Peyer's patch (tissue), 4 donors: ENCODE measurements around the gene UQCRC1. TPM values are rescaled to one million over a fixed set of nuclear protein-coding genes. Genes with fewer than 3 reads are reported as not detected.

Source experiments
- DNase-seq, 3 donors: peaks; one replicate each; pipeline ENCODE4 v3.0.0-alpha.2; 2017 to 2019
- H3K27ac ChIP-seq, 4 donors: fragments of 200-600 bp; sonication (generic); one replicate each; pipeline ENCODE4 v1.5.1; 2016 to 2019
- H3K27me3 ChIP-seq, 2 donors: fragments of 200-600 bp; sonication (generic); one replicate each; pipeline ENCODE4 v1.5.1; 2019
- H3K36me3 ChIP-seq, 3 donors: fragments of 200-600 bp; sonication (generic); one replicate each; pipeline ENCODE4 v1.5.1; 2016 to 2019
- H3K4me1 ChIP-seq, 4 donors: fragments of 200-600 bp; sonication (generic); one replicate each; pipeline ENCODE4 v1.5.1; 2016 to 2019
- H3K4me3 ChIP-seq, 4 donors: fragments of 200-600 bp; sonication (generic); 1 replicate in 3 of 4; 2 replicates in 1 of 4; pipeline ENCODE4 v1.5.1; 2016 to 2019; ENCODE audit warnings: mild to moderate bottlenecking in 1 of 4
- H3K9me3 ChIP-seq, 4 donors: fragments of 200-600 bp; sonication (generic); one replicate each; pipeline ENCODE4 v1.5.1; 2016 to 2019; ENCODE audit warnings: mild to moderate bottlenecking in 1 of 4
- POLR2A ChIP-seq, 2 donors: fragments of 450-650 bp; IDR thresholded peaks; one replicate each; pipeline ENCODE4 v1.5.1; 2017; ENCODE audit warnings: antibody characterized with exemption in 2 of 2, mild to moderate bottlenecking in 2 of 2, moderate library complexity in 2 of 2
- total RNA-seq, 4 donors: library from RNA; depleted of rRNA; stranded (reverse); fragments of >200 nt; gene quantifications; one replicate each; pipeline ENCODE4 v1.1.0, GENCODE V29; 2016
- TF ChIP-seq, protein P1 (sequence below), 6 experiments: fragments of 450-650 bp in 4 of 6; fragments of 200-600 bp in 2 of 6; sonication (generic) in 1 of 6; IDR thresholded peaks; one replicate each; pipeline ENCODE4 v1.5.1; 2017 to 2019; ENCODE audit warnings: antibody characterized with exemption in 6 of 6, mild to moderate bottlenecking in 3 of 6, moderate library complexity in 1 of 6

Gene UQCRC1
- total RNA-seq, 4 donors from 2014 or later: 313 to 857 (median 761) TPM

- H3K4me1 ChIP-seq: peaks cover 0 to 14% (median 2%) of the 10 kb centered on the region in 4 donors
- no peak overlapping the region for H3K4me3 ChIP-seq
- no peaks in the 10 kb centered on the region for H3K9me3 ChIP-seq
- no peaks in the 10 kb centered on the region for H3K36me3 ChIP-seq
- no peaks in the 10 kb centered on the region for H3K27me3 ChIP-seq
- DNase-seq: no peak
- H3K27ac ChIP-seq: no peak overlapping the region
- TF ChIP-seq, protein P1, sequence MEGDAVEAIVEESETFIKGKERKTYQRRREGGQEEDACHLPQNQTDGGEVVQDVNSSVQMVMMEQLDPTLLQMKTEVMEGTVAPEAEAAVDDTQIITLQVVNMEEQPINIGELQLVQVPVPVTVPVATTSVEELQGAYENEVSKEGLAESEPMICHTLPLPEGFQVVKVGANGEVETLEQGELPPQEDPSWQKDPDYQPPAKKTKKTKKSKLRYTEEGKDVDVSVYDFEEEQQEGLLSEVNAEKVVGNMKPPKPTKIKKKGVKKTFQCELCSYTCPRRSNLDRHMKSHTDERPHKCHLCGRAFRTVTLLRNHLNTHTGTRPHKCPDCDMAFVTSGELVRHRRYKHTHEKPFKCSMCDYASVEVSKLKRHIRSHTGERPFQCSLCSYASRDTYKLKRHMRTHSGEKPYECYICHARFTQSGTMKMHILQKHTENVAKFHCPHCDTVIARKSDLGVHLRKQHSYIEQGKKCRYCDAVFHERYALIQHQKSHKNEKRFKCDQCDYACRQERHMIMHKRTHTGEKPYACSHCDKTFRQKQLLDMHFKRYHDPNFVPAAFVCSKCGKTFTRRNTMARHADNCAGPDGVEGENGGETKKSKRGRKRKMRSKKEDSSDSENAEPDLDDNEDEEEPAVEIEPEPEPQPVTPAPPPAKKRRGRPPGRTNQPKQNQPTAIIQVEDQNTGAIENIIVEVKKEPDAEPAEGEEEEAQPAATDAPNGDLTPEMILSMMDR (IDR thresholded peaks at IDR 0.05): no peak
- TF ChIP-seq POLR2A (IDR thresholded peaks at IDR 0.05): no peak
Observed at GRCh38 chr3:48564667-48565066, 44.8 kb downstream of the UQCRC1 start.

DNA sequence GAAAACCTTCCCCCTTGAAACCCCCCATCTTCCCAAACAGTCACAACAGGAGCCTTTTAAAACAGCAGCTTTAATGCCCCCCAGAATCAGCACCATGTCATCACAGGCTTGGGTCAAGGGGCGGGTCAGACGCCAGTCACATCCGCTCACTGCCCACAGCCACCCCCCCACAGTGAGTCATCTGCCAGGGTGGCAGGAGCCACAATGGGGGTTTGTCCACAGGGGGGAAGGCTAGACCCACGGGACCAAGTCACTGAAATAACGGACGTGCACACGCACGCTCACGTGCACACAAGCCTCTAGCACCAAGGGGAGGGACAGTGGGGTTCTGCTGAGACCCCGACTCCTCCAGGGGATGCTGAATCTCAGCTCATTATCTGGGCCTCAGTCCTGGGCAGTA lies 45.4 kb downstream of the UQCRC1 start:
- TF ChIP-seq, protein P1 (IDR thresholded peaks at IDR 0.05): no peak
- no peak for TF ChIP-seq POLR2A (IDR thresholded peaks at IDR 0.05)
- H3K9me3 ChIP-seq: no peaks in the 10 kb centered on the region
- no peaks in the 10 kb centered on the region for H3K36me3 ChIP-seq
- H3K27ac ChIP-seq: no peak overlapping the region
- no peak for DNase-seq
- H3K4me1 ChIP-seq: peaks cover 0 to 14% (median 2%) of the 10 kb centered on the region in 4 donors
- no peak overlapping the region for H3K4me3 ChIP-seq
- H3K27me3 ChIP-seq: no peaks in the 10 kb centered on the region

- H3K4me3 ChIP-seq: no peak within 1 kb of the TSS
- H3K9me3 ChIP-seq: no peaks in the 10 kb centered on the region
- H3K27ac ChIP-seq: no peak within 1 kb of the TSS
- peaks cover 0 to 19% (median 2%) of the 10 kb centered on the region in 4 donors for H3K4me1 ChIP-seq
- H3K36me3 ChIP-seq: no peaks in the 10 kb centered on the region
- H3K27me3 ChIP-seq: no peaks in the 10 kb centered on the region
- DNase-seq: no peak
- TF ChIP-seq POLR2A (IDR thresholded peaks at IDR 0.05): no peak
- TF ChIP-seq, protein P1 (IDR thresholded peaks at IDR 0.05): no peak
Observed at GRCh38 chr3:48563382-48563918, 46.0 kb downstream of the UQCRC1 start, which contains the start of gene UCN2. Gene UCN2 (minus strand): TSS chr3:48563781. CDS start chr3:48563124, 657 bp downstream.

GRCh38 chr3:48562367-48563095 lies 46.9 kb downstream of the UQCRC1 start:
- no peaks in the 10 kb centered on the region for H3K27me3 ChIP-seq
- no peak for DNase-seq
- H3K27ac ChIP-seq: no peak overlapping the region
- peaks cover 1 to 27% (median 4%) of the 10 kb centered on the region in 4 donors for H3K4me1 ChIP-seq
- TF ChIP-seq, protein P1 (IDR thresholded peaks at IDR 0.05): no peak
- no peak for TF ChIP-seq POLR2A (IDR thresholded peaks at IDR 0.05)
- no peaks in the 10 kb centered on the region for H3K9me3 ChIP-seq
- H3K4me3 ChIP-seq: no peak overlapping the region
- no peaks in the 10 kb centered on the region for H3K36me3 ChIP-seq

GRCh38 chr3:48561045-48561736 lies 48.3 kb downstream of the UQCRC1 start:
- peak overlapping the region in 2 of 4 donors; percentile 2 to 42 for H3K27ac ChIP-seq
- no peaks in the 10 kb centered on the region for H3K27me3 ChIP-seq
- peak overlapping the region in 2 of 4 donors; percentile 3 to 34 for H3K4me3 ChIP-seq
- peak in 2 of 3 donors; percentile 31 to 64 for DNase-seq
- peaks cover 5 to 33% (median 10%) of the 10 kb centered on the region in 4 donors for H3K4me1 ChIP-seq
- H3K36me3 ChIP-seq: no peaks in the 10 kb centered on the region
- TF ChIP-seq, protein P1 (IDR thresholded peaks at IDR 0.05): peak in 1 of 6 experiments; percentile 4
- TF ChIP-seq POLR2A (IDR thresholded peaks at IDR 0.05): no peak
- H3K9me3 ChIP-seq: no peaks in the 10 kb centered on the region
